Gastroesophageal sphincter (tissue), 3 donors: ENCODE measurements around the gene DEPDC5.

Experiments used
- EP300 ChIP-seq: sonication (generic); formaldehyde crosslinking; IDR thresholded peaks from one replicate; pipeline ENCODE4 v1.6.1; 2017; ENCODE audit warnings: antibody characterized with exemption, mild to moderate bottlenecking
- POLR2A ChIP-seq, 2 donors: fragments of 450-650 bp; IDR thresholded peaks; one replicate each; pipeline ENCODE4 v1.6.1; 2017; ENCODE audit warnings: antibody characterized with exemption in 2 of 2, mild to moderate bottlenecking in 2 of 2, moderate library complexity in 1 of 2
- POLR2AphosphoS5 ChIP-seq: sonication (generic); formaldehyde crosslinking; IDR thresholded peaks from one replicate; pipeline ENCODE4 v1.6.1; 2017; ENCODE audit warnings: antibody characterized with exemption
- TF ChIP-seq, protein P1 (sequence below), 4 experiments: fragments of 200-600 bp in 2 of 4; fragments of 450-650 bp in 2 of 4; sonication (generic) in 1 of 4; IDR thresholded peaks; one replicate each; pipeline ENCODE4 v1.5.1; 2017 to 2019; ENCODE audit warnings: antibody characterized with exemption in 4 of 4, mild to moderate bottlenecking in 2 of 4, moderate library complexity in 2 of 4

DNA sequence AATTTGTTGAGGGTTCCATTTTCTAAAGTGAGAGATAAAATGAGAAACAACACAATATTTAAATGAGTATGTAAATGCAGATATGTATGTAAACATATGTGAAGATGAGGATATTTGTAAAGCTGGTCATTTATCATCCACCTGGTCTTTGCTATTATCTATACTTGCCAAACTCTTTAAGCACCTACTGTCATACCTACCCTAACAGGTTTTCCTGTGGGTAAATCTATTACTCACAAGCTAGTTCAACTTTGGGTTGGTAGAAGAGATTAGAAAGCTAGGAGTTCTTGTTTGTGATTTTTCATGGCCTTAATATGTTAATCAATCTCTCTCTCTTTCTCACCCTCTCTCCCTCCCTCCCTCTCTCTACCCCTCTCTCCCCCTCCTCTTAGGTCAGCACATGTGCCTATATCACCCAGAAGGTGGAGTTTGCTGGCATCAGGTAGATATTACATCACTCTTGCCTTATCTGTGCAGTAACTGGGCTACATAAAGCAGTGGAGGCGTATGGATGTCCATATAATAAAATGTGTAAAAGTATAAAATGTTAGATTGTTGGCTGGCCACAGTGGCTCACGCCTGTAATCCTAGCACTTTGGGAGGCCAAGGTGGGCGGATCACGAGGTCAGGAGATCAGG, 14.7 kb downstream of the DEPDC5 start:
- TF ChIP-seq, protein P1, sequence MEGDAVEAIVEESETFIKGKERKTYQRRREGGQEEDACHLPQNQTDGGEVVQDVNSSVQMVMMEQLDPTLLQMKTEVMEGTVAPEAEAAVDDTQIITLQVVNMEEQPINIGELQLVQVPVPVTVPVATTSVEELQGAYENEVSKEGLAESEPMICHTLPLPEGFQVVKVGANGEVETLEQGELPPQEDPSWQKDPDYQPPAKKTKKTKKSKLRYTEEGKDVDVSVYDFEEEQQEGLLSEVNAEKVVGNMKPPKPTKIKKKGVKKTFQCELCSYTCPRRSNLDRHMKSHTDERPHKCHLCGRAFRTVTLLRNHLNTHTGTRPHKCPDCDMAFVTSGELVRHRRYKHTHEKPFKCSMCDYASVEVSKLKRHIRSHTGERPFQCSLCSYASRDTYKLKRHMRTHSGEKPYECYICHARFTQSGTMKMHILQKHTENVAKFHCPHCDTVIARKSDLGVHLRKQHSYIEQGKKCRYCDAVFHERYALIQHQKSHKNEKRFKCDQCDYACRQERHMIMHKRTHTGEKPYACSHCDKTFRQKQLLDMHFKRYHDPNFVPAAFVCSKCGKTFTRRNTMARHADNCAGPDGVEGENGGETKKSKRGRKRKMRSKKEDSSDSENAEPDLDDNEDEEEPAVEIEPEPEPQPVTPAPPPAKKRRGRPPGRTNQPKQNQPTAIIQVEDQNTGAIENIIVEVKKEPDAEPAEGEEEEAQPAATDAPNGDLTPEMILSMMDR (IDR thresholded peaks at IDR 0.05), result no peak
- TF ChIP-seq POLR2AphosphoS5 (no peak), POLR2A (IDR thresholded peaks at IDR 0.05) (no peak), EP300 (no peak)
